Fibroblast of skin of left quadriceps (primary cell): ENCODE data around the gene ZNF75A.
A peak's percentile ranks its signal among the peaks of the same experiment; 100 is the strongest.
"Not testable (repeated sequence)": the region's sequence is repeated elsewhere in the genome, so short reads cannot be mapped to it uniquely, and the experiment has no call there.

Experiments
- DNase-seq, 2 experiments: peaks; one replicate each; pipeline ENCODE4 v3.0.0-alpha.2; 2013; ENCODE audit warnings: low read depth in 2 of 2

The ZNF75A gene

GRCh38 chr16:3305109-3306068 is at the start of gene ZNF75A, which contains the start of gene TIGD7:
ZNF75A (plus strand) TSS chr16:3305497; CDS start chr16:3308429, 2,932 bp downstream.
TIGD7 (minus strand) TSS chr16:3305430; CDS start chr16:3300614, 4,816 bp downstream.
- DNase-seq: peak; percentile 75 to 78

- no peak for DNase-seq
Measured at GRCh38 chr16:3256146-3256865, 49.0 kb upstream of the ZNF75A start, which contains the start of gene MEFV. MEFV (minus strand) TSS chr16:3256633; CDS start chr16:3256587, 46 bp downstream.

GRCh38 chr16:3256866-3257465 is 48.3 kb upstream of the ZNF75A start:
- no peak for DNase-seq

- DNase-seq: no peak
Measured at GRCh38 chr16:3259836-3260235, 45.5 kb upstream of the ZNF75A start.

GRCh38 chr16:3262517-3262916 is 42.8 kb upstream of the ZNF75A start:
- no peak for DNase-seq

- DNase-seq: peak; percentile 98
Measured at GRCh38 chr16:3264137-3265036, 40.9 kb upstream of the ZNF75A start.

GRCh38 chr16:3266873-3267537 is 38.3 kb upstream of the ZNF75A start:
- DNase-seq: peak in 1 of 2 experiments; percentile 5

- DNase-seq: no peak
Measured at GRCh38 chr16:3268294-3268693, 37.0 kb upstream of the ZNF75A start.

- not testable (repeated sequence) for DNase-seq
Measured at GRCh38 chr16:3270718-3271117, 34.6 kb upstream of the ZNF75A start.

GRCh38 chr16:3271281-3271680 is 34.0 kb upstream of the ZNF75A start:
- DNase-seq: not testable (repeated sequence)

- no peak for DNase-seq
Measured at GRCh38 chr16:3274490-3274889, 30.8 kb upstream of the ZNF75A start.

- no peak for DNase-seq
Measured at GRCh38 chr16:3274947-3275346, 30.4 kb upstream of the ZNF75A start.

GRCh38 chr16:3276679-3277078 is 28.6 kb upstream of the ZNF75A start:
- no peak for DNase-seq

GRCh38 chr16:3281222-3281820 is 24.0 kb upstream of the ZNF75A start:
- no peak for DNase-seq

GRCh38 chr16:3282103-3282729 is 23.1 kb upstream of the ZNF75A start:
- DNase-seq: no peak

- peak; percentile 97 for DNase-seq
Measured at GRCh38 chr16:3282730-3283542, 22.4 kb upstream of the ZNF75A start, which contains the start of gene ZNF263. ZNF263 (plus strand) TSS chr16:3283491; CDS start chr16:3283819, 328 bp downstream.

- DNase-seq: no peak
Measured at GRCh38 chr16:3283543-3284447, 21.5 kb upstream of the ZNF75A start.
